H9 (cell line): ENCODE data around the gene TMPRSS7. TPM values are rescaled to one million over a fixed set of nuclear protein-coding genes. Genes with fewer than 3 reads are reported as not detected.

Source experiments
- DNase-seq: peaks from one replicate; pipeline ENCODE4 v3.0.0-alpha.2; 2017
- H2AFZ ChIP-seq: one replicate; pipeline ENCODE4 v1.6.1; 2013; ENCODE audit warnings: mild to moderate bottlenecking, low read length, control low read depth, moderate library complexity
- H2AK5ac ChIP-seq: 2 replicates; pipeline ENCODE4 v1.6.1; 2013; ENCODE audit warnings: low read length, control low read depth, mixed read lengths; ENCODE audit not compliant: insufficient read length
- H2BK120ac ChIP-seq: one replicate; pipeline ENCODE4 v1.6.1; 2013; ENCODE audit warnings: low read depth, mild to moderate bottlenecking, low read length, control low read depth, inconsistent platforms; ENCODE audit not compliant: poor library complexity, severe bottlenecking
- H2BK12ac ChIP-seq: 2 replicates; pipeline ENCODE4 v1.6.1; 2013; ENCODE audit warnings: low read length, control low read depth, mixed read lengths, low read depth; ENCODE audit not compliant: insufficient read length
- H2BK15ac ChIP-seq: 2 replicates; pipeline ENCODE4 v1.6.1; 2013; ENCODE audit warnings: low read depth, low read length, control low read depth
- H2BK20ac ChIP-seq: one replicate; pipeline ENCODE4 v1.6.1; 2013; ENCODE audit warnings: low read depth, mild to moderate bottlenecking, low read length, control low read depth, inconsistent platforms; ENCODE audit not compliant: poor library complexity, severe bottlenecking
- H2BK5ac ChIP-seq: 2 replicates; pipeline ENCODE4 v1.6.1; 2013; ENCODE audit warnings: low read length, control low read depth, mixed read lengths; ENCODE audit not compliant: insufficient read length
- H3K14ac ChIP-seq: 2 replicates; pipeline ENCODE4 v1.6.1; 2013; ENCODE audit warnings: low read length, control low read depth; ENCODE audit not compliant: insufficient read depth
- H3K18ac ChIP-seq: 2 replicates; pipeline ENCODE4 v1.6.1; 2013; ENCODE audit warnings: low read depth, mild to moderate bottlenecking, mixed read lengths, low read length, control low read depth; ENCODE audit not compliant: insufficient read length
- H3K23ac ChIP-seq: 2 replicates; pipeline ENCODE4 v1.6.1; 2013; ENCODE audit warnings: low read length, control low read depth, mixed read lengths, low read depth; ENCODE audit not compliant: insufficient read length
- H3K23me2 ChIP-seq: 2 replicates; pipeline ENCODE4 v1.6.1; 2013; ENCODE audit warnings: low read depth, mild to moderate bottlenecking, mixed read lengths, low read length, control low read depth; ENCODE audit not compliant: insufficient read length, poor library complexity, severe bottlenecking
- H3K27ac ChIP-seq: 2 replicates; pipeline ENCODE4 v1.5.1; 2013; ENCODE audit warnings: low read length, control low read depth, mixed read lengths, low read depth; ENCODE audit not compliant: insufficient read length
- H3K27me3 ChIP-seq: 2 replicates; pipeline ENCODE4 v1.6.1; 2013; ENCODE audit warnings: low read length, control low read depth, inconsistent platforms; ENCODE audit not compliant: insufficient read depth
- H3K4ac ChIP-seq: 2 replicates; pipeline ENCODE4 v1.6.1; 2013; ENCODE audit warnings: low read depth, mild to moderate bottlenecking, control low read depth, inconsistent platforms, low read length, moderate library complexity
- H3K4me1 ChIP-seq: 2 replicates; pipeline ENCODE4 v1.6.1; 2013; ENCODE audit warnings: low read length, control low read depth, inconsistent platforms; ENCODE audit not compliant: insufficient read depth
- H3K4me2 ChIP-seq: 2 replicates; pipeline ENCODE4 v1.6.1; 2013; ENCODE audit warnings: low read length, control low read depth, mixed read lengths; ENCODE audit not compliant: insufficient read length, insufficient read depth
- H3K56ac ChIP-seq: 2 replicates; pipeline ENCODE4 v1.6.1; 2013; ENCODE audit warnings: low read depth, mild to moderate bottlenecking, mixed read lengths, low read length, control low read depth; ENCODE audit not compliant: insufficient read length
- H3K79me1 ChIP-seq: 2 replicates; pipeline ENCODE4 v1.6.1; 2013; ENCODE audit warnings: low read depth, mild to moderate bottlenecking, moderate library complexity, low read length, control low read depth, inconsistent platforms; ENCODE audit not compliant: insufficient read depth, poor library complexity, severe bottlenecking
- H3K79me2 ChIP-seq: 2 replicates; pipeline ENCODE4 v1.6.1; 2013; ENCODE audit warnings: low read length, control low read depth, inconsistent platforms; ENCODE audit not compliant: insufficient read depth
- H3K9ac ChIP-seq: 2 replicates; pipeline ENCODE4 v1.6.1; 2013; ENCODE audit warnings: low read length, control low read depth, mixed read lengths; ENCODE audit not compliant: insufficient read length; ENCODE audit errors: extremely low read depth
- H3K9me3 ChIP-seq: one replicate; pipeline ENCODE4 v1.6.1; 2013; ENCODE audit warnings: low read depth, low read length, inconsistent platforms; ENCODE audit not compliant: control insufficient read depth
- H3T11ph ChIP-seq: one replicate; pipeline ENCODE4 v1.6.1; 2013; ENCODE audit warnings: mild to moderate bottlenecking, low read length, control low read depth, inconsistent platforms
- H4K20me1 ChIP-seq: one replicate; pipeline ENCODE4 v1.6.1; 2013; ENCODE audit not compliant: control insufficient read depth, insufficient read length, insufficient read depth
- H4K5ac ChIP-seq: 2 replicates; pipeline ENCODE4 v1.6.1; 2013; ENCODE audit warnings: low read depth, mild to moderate bottlenecking, mixed read lengths, low read length, control low read depth; ENCODE audit not compliant: insufficient read length
- H4K8ac ChIP-seq: replicated peaks from 2 replicates; pipeline ENCODE4 v1.6.1; 2013; ENCODE audit warnings: low read length, control low read depth, mixed read lengths, low read depth; ENCODE audit not compliant: insufficient read length
- H4K91ac ChIP-seq: 2 replicates; pipeline ENCODE4 v1.6.1; 2013; ENCODE audit warnings: low read depth, mild to moderate bottlenecking, moderate library complexity, mixed read lengths, low read length, control low read depth; ENCODE audit not compliant: insufficient read length
- H3K27ac Mint-ChIP-seq, 3 experiments: 2 replicates in 2 of 3; 3 replicates in 1 of 3; pipeline ENCODE4 v1.8.0; 2020 to 2021; ENCODE audit warnings: mixed read lengths in 3 of 3, mild to moderate bottlenecking in 1 of 3, moderate library complexity in 1 of 3
- H3K27me3 Mint-ChIP-seq: 2 replicates; pipeline ENCODE4 v1.8.0; 2021; ENCODE audit warnings: low read depth, mild to moderate bottlenecking, moderate library complexity, mixed read lengths
- H3K36me3 Mint-ChIP-seq, 3 experiments: 2 replicates in 2 of 3; 3 replicates in 1 of 3; pipeline ENCODE4 v1.8.0; 2020 to 2021; ENCODE audit warnings: low read depth in 3 of 3, mixed read lengths in 3 of 3; ENCODE audit not compliant: insufficient read depth in 1 of 3
- H3K4me1 Mint-ChIP-seq, 2 experiments: 2 replicates each; pipeline ENCODE4 v1.8.0; 2020; ENCODE audit warnings: mixed read lengths in 2 of 2
- H3K4me3 Mint-ChIP-seq, 2 experiments: 2 replicates in 1 of 2; 3 replicates in 1 of 2; pipeline ENCODE4 v1.8.0; 2020 to 2021; ENCODE audit warnings: mild to moderate bottlenecking in 2 of 2, mixed read lengths in 2 of 2, moderate library complexity in 1 of 2
- H3K9me3 Mint-ChIP-seq, 2 experiments: 2 replicates in 1 of 2; 3 replicates in 1 of 2; pipeline ENCODE4 v1.8.0; 2020; ENCODE audit warnings: mild to moderate bottlenecking in 2 of 2, mixed read lengths in 2 of 2, moderate library complexity in 1 of 2
- CTCF ChIP-seq: fragments of 200-600 bp; sonication (generic); conservative IDR thresholded peaks from 3 replicates; pipeline ENCODE4 v1.8.0; 2021; ENCODE audit warnings: antibody characterized with exemption, mild to moderate bottlenecking
- WGBS: extraction: QIAGEN DNeasy Blood & Tissue Kit; methylation state at CpG from one replicate; pipeline ENCODE4 v1.1.7; 2013; ENCODE audit warnings: missing lambda C conversion rate, low lambda C conversion rate, mixed read lengths; ENCODE audit not compliant: insufficient read length; ENCODE audit errors: extremely low coverage; 5-methylcytosine and 5-hydroxymethylcytosine counted together
- total RNA-seq: library from RNA; stranded (reverse); gene quantifications from 2 replicates; pipeline ENCODE4 v1.2.1, GENCODE V29; 2021

TMPRSS7 gene
- total RNA-seq, 1 experiment from 2014 or later: not detected

- no peak overlapping the region for H4K5ac ChIP-seq
- H2BK15ac ChIP-seq: no peak overlapping the region
- H2AFZ ChIP-seq: no peak overlapping the region
- no peak overlapping the region for H3T11ph ChIP-seq
- no peaks in the 10 kb centered on the region for H3K27me3 Mint-ChIP-seq
- H3K56ac ChIP-seq: no peak overlapping the region
- WGBS: no CpG with 5 or more reads among the region's 6 CpGs
- no peaks in the 10 kb centered on the region for H3K79me2 ChIP-seq
- no peak for TF ChIP-seq CTCF
- H2BK12ac ChIP-seq: no peak overlapping the region
- no peaks in the 10 kb centered on the region for H3K4me1 ChIP-seq
- no peaks in the 10 kb centered on the region for H3K9me3 ChIP-seq
- H3K79me1 ChIP-seq: no peaks in the 10 kb centered on the region
- no peak overlapping the region for H2BK20ac ChIP-seq
- peak overlapping the region in 1 of 3 experiments; percentile 36; a peak in 1 of 7 replicates for H3K27ac Mint-ChIP-seq
- H3K23me2 ChIP-seq: no peaks in the 10 kb centered on the region
- no peak overlapping the region for H3K23ac ChIP-seq
- no peak overlapping the region for H3K4ac ChIP-seq
- H3K9ac ChIP-seq: no peak overlapping the region
- H2BK5ac ChIP-seq: no peak overlapping the region
- H3K4me2 ChIP-seq: no peak overlapping the region
- no peak overlapping the region for H2BK120ac ChIP-seq
- no peak for DNase-seq
- H4K20me1 ChIP-seq: no peaks in the 10 kb centered on the region
- H3K36me3 Mint-ChIP-seq: peaks cover 0 to 3% (median 0%) of the 10 kb centered on the region in 3 experiments; a peak in 3 of 7 replicates
- H3K27me3 ChIP-seq: no peaks in the 10 kb centered on the region
- H3K27ac ChIP-seq: no peak overlapping the region
- no peak overlapping the region for H4K91ac ChIP-seq
- H3K14ac ChIP-seq: no peak overlapping the region
- H4K8ac ChIP-seq: no peak overlapping the region
- H3K4me1 Mint-ChIP-seq: no peaks in the 10 kb centered on the region
- H3K9me3 Mint-ChIP-seq: no peaks in the 10 kb centered on the region
- H2AK5ac ChIP-seq: no peak overlapping the region
- no peak overlapping the region for H3K4me3 Mint-ChIP-seq
- no peak overlapping the region for H3K18ac ChIP-seq
Measured at GRCh38 chr3:112011376-112011940, 23.1 kb upstream of the TMPRSS7 start.
